ENCODE measurements around the gene RAB37.

RAB37 gene

GRCh38 chr17:74764751-74765286, 27.8 kb downstream of the RAB37 start:
- FAIRE-seq = no peak

- no peak for FAIRE-seq
These were observed 29.4 kb downstream of the RAB37 start for GRCh38 chr17:74766413-74766812.

DNA sequence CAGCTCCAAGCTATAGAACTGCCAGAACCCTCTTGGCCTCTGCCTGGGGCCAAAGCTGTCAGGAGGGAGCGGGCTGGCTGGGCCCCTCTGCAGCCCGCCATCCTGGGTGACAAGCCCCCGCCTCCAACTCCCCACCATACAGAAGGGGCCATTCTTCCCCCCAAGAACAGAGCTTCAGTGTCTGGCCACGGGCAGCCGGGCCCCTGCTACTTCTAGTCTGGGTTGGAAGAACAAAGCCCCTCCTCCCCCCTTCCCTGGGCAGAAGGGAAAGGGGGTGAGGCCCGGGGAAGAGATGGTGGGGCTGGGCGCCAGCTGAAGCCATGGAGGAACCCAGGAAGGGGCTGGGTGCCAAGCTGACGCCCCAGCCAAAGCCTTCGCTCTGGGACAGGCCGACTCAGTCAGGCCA, 30.1 kb downstream of the RAB37 start:
- no peak for FAIRE-seq

- no peak for FAIRE-seq
These were observed 31.2 kb downstream of the RAB37 start for GRCh38 chr17:74768069-74768762.

DNA sequence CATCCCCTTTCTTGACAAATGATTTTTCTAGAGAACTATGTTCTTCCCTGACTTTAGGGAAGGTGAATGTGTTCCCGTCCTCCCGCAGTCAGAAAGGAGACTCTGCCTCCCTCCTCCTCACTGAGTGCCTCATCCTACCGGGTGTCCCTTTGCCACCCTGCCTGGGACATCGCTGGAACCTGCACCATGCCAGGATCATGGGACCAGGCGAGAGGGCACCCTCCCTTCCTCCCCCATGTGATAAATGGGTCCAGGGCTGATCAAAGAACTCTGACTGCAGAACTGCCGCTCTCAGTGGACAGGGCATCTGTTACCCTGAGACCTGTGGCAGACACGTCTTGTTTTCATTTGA, 31.7 kb downstream of the RAB37 start:
- FAIRE-seq = no peak

GRCh38 chr17:74769266-74769855, 32.3 kb downstream of the RAB37 start:
- no peak for FAIRE-seq

GRCh38 chr17:74769856-74770497, 32.9 kb downstream of the RAB37 start:
- no peak for FAIRE-seq

GRCh38 chr17:74770498-74771318, 33.7 kb downstream of the RAB37 start:
- FAIRE-seq = no peak

DNA sequence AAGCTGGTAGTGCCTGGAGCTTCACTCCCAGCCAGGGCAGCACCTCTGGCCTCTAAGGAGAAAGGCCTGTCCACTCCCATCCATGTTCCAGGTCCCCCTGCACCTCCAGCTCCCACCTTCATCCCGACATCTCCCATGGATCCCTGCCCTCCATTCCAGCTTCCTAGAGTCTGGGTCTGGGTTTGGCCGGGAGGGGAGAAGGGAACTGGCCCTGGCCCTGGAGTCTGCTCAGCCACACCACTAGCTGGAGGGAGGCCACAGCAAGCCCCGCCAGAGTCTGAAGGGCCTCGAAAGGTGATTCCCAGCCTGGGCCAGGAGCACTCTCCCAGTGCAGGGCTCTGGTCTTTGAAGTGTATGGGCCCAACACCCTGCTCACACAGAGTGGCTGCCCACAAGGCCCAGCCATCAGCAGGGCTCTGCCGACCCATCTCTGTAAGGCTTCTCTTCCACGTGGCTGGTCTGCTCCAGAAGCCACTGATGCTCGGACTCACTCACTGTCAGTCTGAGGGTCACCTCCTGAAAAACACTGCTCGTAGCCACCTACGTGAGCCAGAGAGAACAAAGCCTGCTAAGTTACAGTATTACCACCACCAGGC, 34.4 kb downstream of the RAB37 start:
- no peak for FAIRE-seq

- FAIRE-seq = no peak
These were observed 35.0 kb downstream of the RAB37 start for GRCh38 chr17:74772053-74772452.

DNA sequence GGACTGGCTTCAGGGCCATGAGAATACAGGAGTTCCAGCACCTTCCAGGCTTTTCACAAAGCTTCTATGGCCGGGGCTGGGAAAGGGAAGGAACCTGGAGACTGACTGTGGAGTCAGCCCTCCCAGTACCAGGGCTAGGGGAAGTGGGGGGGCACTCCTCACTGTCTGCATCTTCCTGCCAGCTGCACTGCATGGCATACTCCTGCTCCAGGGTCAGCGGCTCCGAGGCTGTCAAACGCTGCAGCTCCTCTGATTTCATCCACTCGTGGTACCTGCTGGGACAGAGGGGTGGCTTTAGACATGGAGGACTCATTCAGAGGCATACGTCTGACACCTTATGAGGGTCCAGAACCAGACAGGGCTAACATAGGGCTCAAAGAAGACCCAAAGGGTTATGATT, 36.4 kb downstream of the RAB37 start:
- no peak for FAIRE-seq

GRCh38 chr17:74773871-74774286, 36.8 kb downstream of the RAB37 start:
- FAIRE-seq = no peak

GRCh38 chr17:74775409-74776043, 38.5 kb downstream of the RAB37 start:
- FAIRE-seq = no peak

- no peak for FAIRE-seq
These were observed 39.2 kb downstream of the RAB37 start, which contains the start of gene NAT9 for GRCh38 chr17:74776044-74776962. Gene NAT9 (minus strand): TSS chr17:74776345. CDS start chr17:74775698, 647 bp downstream.

DNA sequence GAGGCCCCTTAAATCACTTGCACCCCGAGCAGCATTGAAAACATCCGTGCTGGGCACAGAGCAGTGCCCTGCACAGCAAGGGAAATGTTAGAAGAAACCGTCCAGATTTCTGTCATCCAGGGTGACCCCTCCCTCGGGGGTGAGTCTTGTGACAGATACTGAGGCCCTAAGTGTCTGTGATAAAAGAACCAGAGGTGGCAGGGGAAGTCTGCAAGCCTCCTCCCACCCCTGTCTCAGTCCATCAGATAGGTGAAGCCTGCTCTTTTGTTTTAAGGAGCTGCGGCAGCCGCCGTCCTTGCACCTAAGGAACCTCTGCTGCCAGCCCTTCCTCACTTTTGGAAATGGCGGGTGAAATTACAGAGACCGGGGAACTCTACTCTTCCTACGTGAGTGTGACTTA, 39.9 kb downstream of the RAB37 start:
- no peak for FAIRE-seq

GRCh38 chr17:74777901-74778515, 41.0 kb downstream of the RAB37 start:
- no peak for FAIRE-seq

GRCh38 chr17:74778960-74779359, 41.9 kb downstream of the RAB37 start:
- FAIRE-seq = no peak

DNA sequence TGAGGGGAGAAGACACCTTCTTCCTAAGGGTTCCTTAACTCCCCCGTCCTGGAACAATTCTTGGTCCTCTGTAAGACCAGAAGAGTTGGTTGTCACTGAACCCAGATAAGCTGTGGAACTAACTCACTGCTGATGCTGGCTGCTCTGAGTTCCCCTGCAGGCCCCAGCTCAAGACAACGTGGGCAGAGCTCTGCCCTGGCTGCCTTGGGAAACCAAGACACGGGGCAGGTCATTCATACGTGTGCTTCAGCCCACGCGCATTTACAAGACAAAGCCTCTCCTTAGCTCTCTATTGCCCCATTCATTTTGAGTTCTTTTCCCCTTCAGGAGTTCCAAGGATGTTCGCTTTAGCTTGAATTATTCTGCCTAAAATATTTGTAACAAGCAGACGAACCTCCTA, 42.4 kb downstream of the RAB37 start:
- no peak for FAIRE-seq

GRCh38 chr17:74779948-74780400, 42.9 kb downstream of the RAB37 start:
- FAIRE-seq = no peak

GRCh38 chr17:74780443-74781238, 43.6 kb downstream of the RAB37 start:
- FAIRE-seq = no peak

Measured in islet of Langerhans (tissue), 1 donor.